HG03097 (cell line): ENCODE data around the gene CAPN15.

Experiments used
- ATAC-seq: cut with Tn5 transposase; IDR thresholded peaks from one replicate; pipeline ENCODE4 v1.9.1; 2021; ENCODE audit not compliant: unreplicated experiment, low FRiP score

CAPN15 gene

DNA sequence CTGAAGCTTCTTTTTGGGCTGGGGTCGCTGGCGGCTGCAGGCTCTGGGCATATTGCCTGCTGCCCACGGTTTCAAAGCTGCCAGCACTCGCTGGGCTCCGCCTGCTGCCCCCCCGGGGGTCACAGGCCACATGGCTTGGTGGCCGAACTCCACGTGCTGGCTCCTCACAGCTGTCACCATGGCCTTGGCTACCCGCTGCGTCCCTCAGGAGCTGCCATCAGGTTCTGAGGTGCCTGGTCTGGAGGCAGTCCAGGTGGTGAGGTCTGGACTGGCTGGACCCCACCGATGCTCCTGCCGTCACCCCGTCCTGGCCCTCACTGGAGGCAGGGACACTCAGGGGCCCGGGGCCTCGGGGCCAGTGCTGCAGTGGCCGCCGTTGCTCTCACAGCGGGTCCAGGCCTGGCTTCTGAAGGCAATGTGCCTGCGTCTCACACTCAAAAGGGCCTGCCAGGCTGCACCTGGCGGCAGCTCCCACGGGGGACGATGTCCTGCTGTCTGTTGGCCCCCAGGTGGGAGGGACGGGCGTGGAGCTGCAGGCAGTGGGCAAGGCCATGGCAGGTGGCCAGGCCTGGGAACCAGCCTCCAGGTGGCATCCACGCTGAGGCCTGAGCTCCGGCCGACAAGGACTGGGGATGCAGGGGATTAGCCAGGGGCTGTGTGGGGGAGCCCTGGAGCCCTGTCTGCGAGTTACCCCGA lies 13.3 kb downstream of the CAPN15 start:
- ATAC-seq = no peak

DNA sequence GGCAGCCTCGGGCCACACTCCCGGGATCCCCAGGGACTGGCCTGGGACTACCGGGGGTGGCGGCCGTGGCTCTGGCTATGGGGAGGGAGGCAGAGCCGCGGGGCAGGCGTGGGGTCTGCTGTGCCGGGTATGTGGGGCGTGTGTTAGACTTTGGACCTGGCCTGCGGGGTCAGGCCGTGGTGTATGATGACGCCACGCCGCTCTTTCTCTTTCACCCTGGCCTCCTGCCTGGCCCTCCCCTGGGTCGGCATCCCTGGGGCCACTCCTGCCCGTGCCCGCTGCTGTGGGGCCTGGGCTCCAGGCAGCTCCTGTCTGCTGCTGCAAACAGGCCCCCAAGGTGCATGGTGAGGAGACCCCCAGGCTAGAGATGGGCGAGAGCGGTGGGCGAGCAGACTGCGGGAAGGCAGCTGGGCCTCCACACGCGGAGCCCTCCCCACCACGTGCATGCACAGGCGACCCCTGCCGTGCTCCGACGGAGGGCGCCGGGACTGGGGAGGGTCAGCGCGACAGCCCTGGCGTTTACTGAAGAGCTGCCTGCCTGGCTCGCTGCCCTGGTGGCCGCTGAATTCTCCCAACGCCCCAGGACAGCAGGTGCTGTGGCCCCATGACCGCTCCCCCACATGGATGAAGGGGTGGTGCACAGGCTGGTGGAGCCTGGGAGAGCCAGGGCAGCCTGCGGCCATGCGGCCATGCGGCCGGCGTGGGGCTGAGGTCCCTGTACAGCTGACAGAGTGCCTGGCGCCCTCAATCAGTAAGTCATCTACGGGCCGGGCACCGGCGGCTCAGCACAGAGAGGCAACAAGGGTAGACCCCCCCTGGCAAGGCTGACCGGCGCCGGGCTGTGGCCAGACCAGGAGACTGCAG lies 16.0 kb downstream of the CAPN15 start:
- no peak for ATAC-seq

DNA sequence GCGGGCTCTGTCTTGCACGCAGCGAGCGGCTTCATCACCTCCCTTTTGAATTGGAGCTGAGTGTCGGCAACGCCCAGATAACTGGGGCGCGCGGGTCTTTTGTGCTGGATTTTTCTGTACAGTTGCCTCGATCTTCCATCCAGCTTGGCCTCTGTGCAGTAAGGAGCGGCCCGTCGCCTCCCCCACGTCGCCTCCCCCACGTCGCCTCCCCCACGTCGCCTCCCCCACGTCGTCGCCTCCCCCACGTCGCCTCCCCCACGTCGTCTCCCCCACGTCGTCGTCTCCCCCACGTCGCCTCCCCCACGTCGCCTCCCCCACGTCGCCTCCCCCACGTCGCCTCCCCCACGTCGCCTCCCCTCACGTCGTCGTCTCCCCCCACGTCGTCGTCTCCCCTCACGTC lies 17.0 kb downstream of the CAPN15 start:
- no peak for ATAC-seq

DNA sequence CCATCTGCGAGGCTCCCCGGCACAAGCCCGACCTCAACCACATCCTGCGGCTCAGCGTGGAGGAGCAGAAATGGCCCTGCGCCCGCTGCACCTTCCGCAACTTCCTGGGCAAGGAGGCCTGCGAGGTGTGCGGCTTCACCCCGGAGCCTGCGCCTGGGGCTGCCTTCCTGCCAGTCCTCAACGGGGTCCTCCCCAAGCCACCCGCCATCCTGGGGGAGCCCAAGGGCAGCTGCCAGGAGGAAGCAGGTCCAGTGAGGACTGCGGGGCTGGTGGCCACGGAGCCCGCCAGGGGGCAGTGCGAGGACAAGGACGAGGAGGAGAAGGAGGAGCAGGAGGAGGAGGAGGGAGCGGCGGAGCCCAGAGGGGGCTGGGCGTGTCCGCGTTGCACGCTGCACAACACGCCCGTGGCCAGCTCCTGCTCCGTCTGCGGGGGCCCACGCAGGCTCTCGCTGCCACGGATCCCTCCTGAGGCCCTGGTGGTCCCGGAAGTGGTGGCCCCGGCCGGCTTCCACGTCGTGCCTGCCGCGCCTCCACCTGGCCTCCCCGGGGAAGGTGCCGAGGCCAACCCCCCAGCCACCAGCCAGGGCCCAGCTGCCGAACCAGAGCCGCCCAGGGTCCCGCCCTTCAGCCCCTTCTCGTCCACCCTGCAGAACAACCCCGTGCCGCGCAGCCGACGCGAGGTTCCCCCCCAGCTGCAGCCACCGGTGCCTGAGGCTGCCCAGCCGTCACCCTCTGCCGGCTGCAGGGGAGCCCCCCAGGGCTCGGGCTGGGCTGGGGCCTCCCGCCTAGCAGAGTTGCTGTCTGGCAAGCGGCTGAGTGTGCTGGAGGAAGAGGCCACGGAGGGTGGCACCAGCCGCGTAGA lies 19.6 kb downstream of the CAPN15 start:
- ATAC-seq = no peak

DNA sequence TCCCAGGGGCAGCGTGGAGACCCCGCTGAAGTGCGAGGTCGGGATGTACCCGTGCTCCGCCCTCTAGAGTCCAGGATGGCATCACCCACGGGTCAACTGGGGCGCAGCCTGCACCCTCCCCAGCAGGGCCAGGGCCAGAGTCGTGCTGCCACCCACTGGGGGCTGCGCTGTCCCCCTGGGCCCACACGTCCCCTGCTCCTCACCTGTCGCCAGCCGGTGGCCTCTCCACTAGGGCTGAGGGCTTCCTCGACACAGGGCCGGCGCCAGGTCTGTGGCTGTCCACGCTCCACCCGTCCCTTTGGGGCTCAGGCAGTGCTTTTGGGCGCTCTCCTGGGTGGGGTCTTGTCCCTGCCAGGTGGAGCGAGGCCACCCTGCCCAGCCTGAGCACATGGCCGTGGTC lies 21.1 kb downstream of the CAPN15 start:
- no peak for ATAC-seq

DNA sequence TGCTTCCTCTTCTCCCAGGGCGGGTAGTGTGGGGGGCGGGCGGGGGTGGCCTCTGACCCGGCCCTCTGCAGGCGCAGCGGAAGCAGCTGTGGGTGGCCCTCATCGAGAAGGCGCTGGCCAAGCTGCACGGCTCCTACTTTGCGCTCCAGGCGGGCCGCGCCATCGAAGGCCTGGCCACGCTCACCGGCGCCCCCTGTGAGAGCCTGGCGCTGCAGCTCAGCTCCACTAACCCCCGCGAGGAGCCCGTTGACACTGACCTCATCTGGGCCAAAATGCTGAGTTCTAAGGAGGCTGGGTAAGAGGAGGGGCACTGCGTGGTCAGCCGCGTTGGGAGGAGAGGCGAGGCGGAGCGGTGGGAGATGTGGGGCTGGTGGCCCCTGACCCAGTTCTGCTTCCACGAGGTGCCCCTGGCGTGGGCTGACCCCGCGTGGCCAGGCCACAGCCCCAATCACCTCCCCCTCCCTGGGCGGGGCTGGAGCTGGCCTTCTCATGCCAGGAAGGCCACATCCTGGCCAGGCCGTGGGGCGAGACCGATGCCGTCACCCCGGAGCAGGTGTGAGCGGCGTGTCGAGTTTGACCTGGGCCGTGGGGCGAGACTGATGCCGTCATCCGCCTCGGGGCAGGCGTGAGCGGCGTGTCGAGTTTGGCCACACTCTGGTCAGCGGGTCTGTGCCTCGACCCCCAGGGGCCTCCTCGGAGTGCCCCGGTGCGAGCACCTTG lies 22.2 kb downstream of the CAPN15 start:
- ATAC-seq = no peak

DNA sequence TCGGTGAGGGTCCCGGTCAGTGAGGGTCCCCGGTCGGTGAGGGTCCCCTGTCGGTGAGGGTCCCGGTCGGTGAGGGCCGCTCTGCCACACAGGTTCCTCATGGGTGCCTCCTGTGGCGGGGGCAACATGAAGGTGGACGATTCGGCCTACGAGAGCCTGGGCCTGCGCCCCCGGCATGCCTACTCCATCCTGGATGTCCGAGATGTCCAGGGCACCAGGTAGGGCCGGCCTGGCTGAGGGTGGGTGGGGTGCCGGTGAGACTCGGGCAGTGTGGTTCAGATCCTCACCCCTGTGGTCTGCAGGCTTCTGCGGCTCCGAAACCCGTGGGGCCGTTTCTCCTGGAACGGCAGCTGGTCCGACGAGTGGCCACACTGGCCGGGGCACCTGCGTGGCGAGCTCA lies 23.7 kb downstream of the CAPN15 start:
- ATAC-seq = no peak

DNA sequence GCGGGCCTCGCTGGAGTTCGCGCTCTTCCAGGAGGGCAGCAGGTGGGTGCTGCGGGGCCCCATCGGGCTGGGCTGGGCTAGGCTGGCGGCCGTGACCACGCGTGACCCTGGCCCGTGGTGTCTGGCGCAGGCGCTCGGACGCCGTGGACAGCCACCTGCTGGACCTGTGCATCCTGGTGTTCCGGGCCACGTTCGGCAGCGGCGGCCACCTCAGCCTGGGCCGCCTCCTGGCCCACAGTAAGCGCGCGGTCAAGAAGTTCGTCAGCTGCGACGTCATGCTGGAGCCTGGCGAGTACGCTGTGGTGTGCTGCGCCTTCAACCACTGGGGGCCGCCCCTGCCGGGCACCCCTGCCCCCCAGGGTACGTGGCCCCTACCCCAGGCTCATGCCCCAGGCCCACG lies 24.7 kb downstream of the CAPN15 start:
- ATAC-seq = no peak

DNA sequence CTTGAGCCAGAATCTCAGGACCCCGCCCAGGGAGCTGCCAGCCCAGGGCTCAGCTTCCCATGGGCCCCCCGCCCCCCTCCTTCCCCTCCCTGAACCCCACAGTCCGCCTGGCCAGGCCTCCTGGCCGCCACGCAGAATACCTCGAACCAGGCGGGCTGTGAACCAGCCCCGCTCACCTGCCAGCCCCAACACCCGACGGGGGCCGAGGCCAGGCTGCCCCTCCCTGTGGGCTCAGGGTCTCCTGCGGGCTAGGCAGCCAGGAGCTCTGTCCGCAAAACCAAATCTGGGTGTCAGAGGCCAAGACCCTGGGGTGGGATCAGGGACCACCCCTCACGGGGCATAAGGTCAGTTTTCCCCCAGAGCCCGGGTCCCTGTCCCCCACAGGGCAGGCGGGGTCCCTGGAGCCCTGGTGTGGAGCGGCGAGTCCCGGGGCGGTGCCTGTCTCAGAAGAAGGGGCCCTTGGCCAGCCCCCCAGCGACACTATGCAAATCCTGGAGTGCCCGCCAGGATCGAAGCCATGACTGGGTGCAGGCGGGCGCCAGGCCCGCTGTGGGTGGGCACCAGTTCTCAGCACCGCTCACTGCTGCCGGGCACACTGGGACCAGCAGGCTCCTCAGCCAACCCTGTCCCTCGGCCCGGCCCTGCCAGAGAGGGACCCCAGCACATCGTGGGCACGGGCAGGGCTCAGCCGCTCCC lies 26.2 kb downstream of the CAPN15 start:
- no peak for ATAC-seq

DNA sequence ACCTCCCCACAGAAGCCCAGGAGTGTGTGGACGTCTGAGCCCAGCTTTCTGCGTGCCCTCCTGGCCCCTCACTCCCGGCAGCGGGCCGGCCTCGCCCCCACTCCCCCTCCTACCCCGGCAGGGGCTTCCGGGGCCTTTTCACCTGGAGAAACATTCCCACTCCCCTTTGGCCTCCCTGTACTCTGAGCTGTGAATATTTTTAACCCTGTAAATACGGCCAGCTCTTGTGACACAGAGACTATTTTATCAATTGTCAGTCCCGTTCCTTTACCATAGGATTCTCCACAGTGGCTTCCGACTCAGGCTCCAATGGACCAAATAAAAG lies 26.7 kb downstream of the CAPN15 start:
- ATAC-seq = no peak

DNA sequence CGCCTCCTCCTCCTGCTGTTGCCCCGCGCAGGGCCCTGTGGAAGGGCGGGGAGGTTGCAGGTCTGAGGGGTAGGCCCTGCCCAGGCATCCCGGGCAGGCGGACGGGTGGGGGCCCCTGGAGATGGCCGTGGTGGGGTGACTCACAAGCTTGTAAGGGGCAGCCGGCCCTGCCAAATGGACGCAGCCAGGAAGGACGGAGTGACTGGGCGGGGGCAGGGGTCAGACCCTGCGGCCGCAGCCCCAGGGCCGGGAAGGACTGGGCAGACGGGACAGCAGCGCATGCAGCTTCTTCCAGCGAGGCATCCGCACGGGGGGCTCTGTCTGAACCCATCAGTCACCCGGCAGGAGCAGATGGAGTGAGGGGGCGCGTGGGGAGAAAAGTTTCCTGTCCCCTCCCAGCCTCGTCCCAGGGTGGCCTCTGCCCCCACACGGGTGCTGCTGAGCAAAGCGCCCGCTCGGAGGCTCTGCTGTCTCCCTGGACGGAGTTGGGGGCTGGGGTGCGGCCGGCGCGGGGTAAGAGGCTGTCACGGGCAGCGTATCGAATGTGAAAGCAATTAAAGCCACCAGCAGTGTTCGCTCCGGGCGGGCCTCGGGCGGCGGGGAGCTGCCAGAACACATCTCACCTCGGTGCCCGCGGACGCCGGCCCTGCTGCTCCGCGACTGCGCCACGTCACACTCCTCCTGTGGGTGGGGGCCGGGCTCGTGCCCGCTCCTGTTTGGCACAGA lies 27.3 kb downstream of the CAPN15 start:
- no peak for ATAC-seq

DNA sequence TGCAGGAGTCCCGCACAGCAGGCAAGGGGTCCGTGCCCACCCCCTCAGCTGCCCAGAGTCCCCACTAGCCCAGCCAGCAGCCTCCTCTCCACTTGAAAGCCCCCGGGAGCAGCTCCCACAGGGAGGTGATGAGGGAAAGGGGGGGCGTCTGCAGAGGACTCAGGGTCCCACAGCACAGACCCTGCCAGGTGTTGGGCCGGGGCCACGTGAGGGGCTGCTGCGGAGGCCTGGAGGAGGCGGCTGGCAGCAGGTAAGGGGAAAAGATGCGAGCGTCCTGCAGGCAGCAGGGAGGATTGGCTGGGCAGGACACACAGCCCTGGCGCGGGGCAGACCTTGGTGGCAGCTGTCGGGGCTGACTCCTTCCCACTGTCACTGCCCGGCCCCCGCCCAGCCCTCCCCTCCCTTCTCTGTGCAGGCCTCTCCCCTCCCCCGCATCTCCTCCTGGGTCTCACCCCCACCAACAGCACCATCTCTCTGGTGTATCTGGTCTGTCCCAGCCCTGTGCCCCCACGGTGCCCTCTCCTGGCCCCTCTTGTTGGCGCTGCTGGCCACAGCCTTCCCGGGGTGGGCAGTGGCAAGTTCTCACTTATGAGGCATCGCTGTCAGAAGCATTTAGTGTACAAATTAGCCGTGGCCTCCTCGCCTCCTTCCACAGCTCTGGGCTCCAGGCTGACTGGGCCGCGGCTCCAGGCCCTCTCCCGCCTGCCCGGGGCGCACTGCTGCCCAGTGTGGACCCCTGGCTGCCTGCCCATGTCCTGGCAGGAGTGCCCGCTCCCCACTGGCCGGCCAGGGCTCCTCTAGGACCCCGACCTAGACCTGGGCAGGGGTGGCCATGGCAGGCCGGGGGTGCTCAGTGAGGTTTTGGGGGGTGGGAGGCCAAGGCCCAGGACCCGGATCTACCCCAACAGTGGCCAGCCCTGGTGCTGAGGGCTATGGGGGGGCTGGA lies 28.3 kb downstream of the CAPN15 start:
- ATAC-seq = no peak

DNA sequence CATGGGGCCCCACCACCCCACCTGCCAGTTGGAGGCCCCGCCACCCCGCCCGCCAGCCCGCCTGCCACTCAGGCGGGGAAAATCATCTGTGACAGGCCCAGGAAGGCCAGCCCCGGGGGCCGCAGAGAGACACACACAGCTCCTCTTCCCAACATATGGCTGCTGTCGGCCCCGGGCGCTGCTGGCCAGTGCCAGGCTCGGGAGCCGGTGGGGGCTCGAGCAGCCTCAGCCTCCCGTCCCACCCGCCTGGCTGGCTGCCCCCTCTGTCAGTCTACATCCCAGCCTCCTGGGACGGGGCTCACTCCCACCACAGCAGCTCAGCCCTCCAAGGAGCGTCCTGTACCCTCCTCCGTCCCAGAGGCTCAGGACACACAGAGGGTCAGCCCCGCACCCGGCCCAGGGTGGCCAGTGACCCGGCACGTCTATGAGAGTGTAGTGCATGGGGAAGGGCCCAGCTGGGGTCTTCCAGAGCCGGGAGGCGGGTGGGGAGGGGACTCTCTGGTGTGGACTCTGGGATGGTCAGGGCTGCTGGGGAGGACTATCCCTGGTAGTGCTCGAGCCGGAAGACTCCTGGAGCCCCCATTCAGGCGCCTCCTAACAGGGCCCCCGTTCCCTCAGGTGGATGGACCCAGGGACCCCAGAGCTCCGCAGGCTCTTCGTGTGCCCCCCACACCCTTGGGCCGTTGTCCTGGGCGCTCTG lies 29.1 kb downstream of the CAPN15 start:
- ATAC-seq = no peak

DNA sequence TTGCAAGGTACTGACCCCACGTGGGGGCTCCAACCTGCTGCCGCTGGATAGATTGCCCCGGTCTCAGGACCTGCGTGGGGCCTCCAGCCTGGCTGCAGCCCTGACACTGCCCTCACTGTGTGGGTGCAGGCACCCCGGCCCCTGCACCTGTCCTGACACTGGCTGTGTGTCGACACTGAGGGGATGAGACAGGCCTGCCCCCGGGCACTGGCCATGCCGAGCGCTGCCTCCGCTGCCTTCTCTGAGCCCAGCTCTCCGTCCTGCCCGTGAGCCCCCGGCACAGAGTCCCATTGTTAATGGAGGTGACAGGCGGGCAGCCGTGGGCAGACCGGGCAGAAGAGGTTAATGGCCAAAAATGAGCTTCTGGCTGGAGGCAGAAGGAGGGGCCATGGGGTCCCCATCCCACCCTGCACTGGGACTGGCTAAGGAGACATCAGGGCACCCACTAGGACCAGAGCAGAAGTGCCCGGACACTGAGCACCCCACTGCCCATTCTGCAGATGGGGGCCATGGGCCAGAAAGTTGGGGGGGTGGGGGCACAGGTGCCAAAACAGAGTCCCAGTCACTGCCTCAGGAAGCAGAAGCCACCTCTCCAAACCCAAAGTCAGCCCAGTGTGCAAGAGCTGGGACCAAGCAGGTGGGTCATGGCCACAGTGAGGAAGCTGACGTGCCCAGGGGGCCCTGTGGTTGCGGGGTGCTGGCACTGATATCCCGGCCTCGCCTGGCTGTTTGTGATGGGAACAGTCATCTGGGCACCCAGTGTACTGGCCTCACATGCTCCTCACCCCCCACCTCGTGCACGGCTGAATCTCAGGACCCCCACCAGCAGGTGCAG lies 30.2 kb downstream of the CAPN15 start:
- ATAC-seq = no peak

DNA sequence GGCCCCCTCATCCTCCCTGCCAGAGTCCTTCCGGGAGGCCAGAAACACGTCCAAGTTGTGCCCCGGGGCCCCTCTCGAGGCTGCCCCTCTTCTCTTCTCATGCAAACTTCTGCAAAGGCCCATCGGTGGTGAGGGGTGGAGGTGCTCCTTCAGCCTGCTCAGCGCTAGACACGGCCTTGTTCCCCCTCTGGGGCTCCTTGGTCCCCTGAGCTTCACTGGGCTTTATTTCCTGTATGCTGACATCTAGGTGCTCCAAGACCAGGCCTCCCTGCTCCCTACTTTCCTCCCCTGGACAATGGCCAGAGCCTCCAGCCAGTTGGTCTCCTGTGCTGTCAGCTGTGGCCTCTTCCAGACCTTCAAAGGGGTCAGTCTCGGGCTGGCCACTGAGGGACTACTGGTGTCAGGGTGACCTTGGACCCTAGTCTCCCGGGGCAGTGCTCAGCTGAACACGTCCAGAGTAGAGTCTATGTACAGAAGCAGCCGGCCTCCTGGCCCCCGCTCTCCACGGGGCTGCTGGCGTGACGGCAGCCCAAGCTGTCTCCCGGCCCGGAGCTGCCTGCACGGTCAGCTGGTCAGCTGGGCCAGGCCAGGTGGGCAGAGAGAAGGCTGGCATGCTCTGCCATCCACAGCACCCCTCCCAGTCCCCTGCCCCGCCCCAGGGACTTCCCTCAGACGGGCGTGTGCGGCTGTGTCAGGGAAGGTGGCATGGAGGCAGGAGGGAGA lies 30.9 kb downstream of the CAPN15 start:
- no peak for ATAC-seq

DNA sequence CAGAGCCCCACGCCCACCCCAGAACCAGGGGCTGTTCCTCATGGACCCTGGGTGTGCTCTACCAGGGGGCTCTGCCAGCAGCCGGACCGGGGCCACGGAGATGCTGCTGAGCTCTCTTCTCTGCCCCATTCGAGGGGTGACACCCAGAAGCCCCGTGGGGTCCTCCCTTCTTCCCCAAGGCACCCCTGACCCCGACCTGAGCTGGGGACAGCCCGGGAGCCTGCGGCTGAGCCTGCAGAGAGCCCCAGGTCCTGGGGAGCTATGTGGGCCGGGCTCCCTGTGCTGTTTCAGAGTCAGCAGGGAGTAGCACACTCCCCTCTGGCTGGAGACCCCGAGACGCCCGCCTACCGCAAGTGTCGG lies 31.5 kb downstream of the CAPN15 start:
- no peak for ATAC-seq
